GM12801 (cell line): ENCODE measurements around the gene HOXB5.

ENCODE experiments used
- CTCF ChIP-seq: IDR thresholded peaks from one replicate; pipeline ENCODE4 v1.5.1; 2011; ENCODE audit warnings: control low read depth; ENCODE audit not compliant: insufficient read length; ENCODE audit errors: extremely low read depth

Gene HOXB5

GRCh38 chr17:48587276-48588073 is 6.1 kb downstream of the HOXB5 start:
- TF ChIP-seq CTCF = no peak

GRCh38 chr17:48586355-48587258 is 7.0 kb downstream of the HOXB5 start:
- TF ChIP-seq CTCF = no peak

GRCh38 chr17:48584223-48584741 is 9.3 kb downstream of the HOXB5 start:
- no peak for TF ChIP-seq CTCF

- TF ChIP-seq CTCF = no peak
These were observed 9.8 kb downstream of the HOXB5 start for GRCh38 chr17:48583708-48584222.

GRCh38 chr17:48582750-48583069 is 10.9 kb downstream of the HOXB5 start:
- TF ChIP-seq CTCF = no peak

GRCh38 chr17:48579760-48580554 is 13.6 kb downstream of the HOXB5 start:
- TF ChIP-seq CTCF = no peak

GRCh38 chr17:48579471-48579759 is 14.2 kb downstream of the HOXB5 start:
- TF ChIP-seq CTCF = no peak
